ENCODE measurements around the gene C13orf42. TPM values are rescaled to one million over a fixed set of nuclear protein-coding genes. Genes with fewer than 3 reads are reported as not detected.

The C13orf42 gene
- total RNA-seq, 1 experiment from 2014 or later: 8.2 TPM

GRCh38 chr13:51057906-51058305 lies 53.2 kb downstream of the C13orf42 start:
- H3K27me3 Mint-ChIP-seq (ENCODE audit: low read depth): no peaks in the 10 kb centered on the region
- ATAC-seq (no peak), DNase-seq (ENCODE audit: low spot score) (no peak)
- peak overlapping the region; percentile 34; the same call in 1 of the 2 replicates for H3K27ac Mint-ChIP-seq
- H3K4me1 Mint-ChIP-seq: peaks cover 17% of the 10 kb centered on the region
- TF ChIP-seq CBFB (CRISPR knock-in tag; IDR thresholded peaks at IDR 0.05; ENCODE audit: low read depth) (no peak), ZNF671 (CRISPR knock-in tag; IDR thresholded peaks at IDR 0.05) (no peak), JAZF1 (CRISPR knock-in tag; IDR thresholded peaks at IDR 0.05) (no peak), HMGA2 (CRISPR knock-in tag; IDR thresholded peaks at IDR 0.05) (no peak), ATF1 (CRISPR knock-in tag; IDR thresholded peaks at IDR 0.05) (no peak), ARID4B (CRISPR knock-in tag; IDR thresholded peaks at IDR 0.05; ENCODE audit: borderline replicate concordance) (no peak), IRF1 (CRISPR knock-in tag; IDR thresholded peaks at IDR 0.05) (no peak), NFATC4 (CRISPR knock-in tag; IDR thresholded peaks at IDR 0.05) (no peak), E2F1 (CRISPR knock-in tag; IDR thresholded peaks at IDR 0.05) (no peak), TP53 (CRISPR knock-in tag; IDR thresholded peaks at IDR 0.05) (no peak), KAT7 (CRISPR knock-in tag; IDR thresholded peaks at IDR 0.05; ENCODE audit: borderline replicate concordance) (no peak), SOX15 (CRISPR knock-in tag; IDR thresholded peaks at IDR 0.05) (no peak), ZNF121 (CRISPR knock-in tag; IDR thresholded peaks at IDR 0.05) (no peak), FOXJ3 (CRISPR knock-in tag; IDR thresholded peaks at IDR 0.05; ENCODE audit: borderline replicate concordance) (no peak)
- ChIA-PET POLR2A (no interaction called here), CTCF (interaction anchor here (1.0 kb wide), 1 partner anchor 740 kb away, joined by 4 read pairs; no protein-coding TSS in a partner anchor)
- no peak overlapping the region for H3K4me3 Mint-ChIP-seq
- H3K36me3 Mint-ChIP-seq: no peaks in the 10 kb centered on the region
- H3K9me3 Mint-ChIP-seq: peaks cover 5% of the 10 kb centered on the region

- Mint-ChIP-seq H3K9me3 (peaks cover 5% of the 10 kb centered on the region), H3K4me1 (peaks cover 17% of the 10 kb centered on the region), H3K4me3 (no peak overlapping the region), H3K27ac (no peak overlapping the region), H3K27me3 (ENCODE audit: low read depth) (no peaks in the 10 kb centered on the region), H3K36me3 (no peaks in the 10 kb centered on the region)
- ATAC-seq (no peak), DNase-seq (ENCODE audit: low spot score) (no peak)
- TF ChIP-seq GTF2I (CRISPR knock-in tag; conservative IDR thresholded peaks at IDR 0.05): 0 out of 2 replicates have a peak, but pooled peaks have one; percentile 27
- TF ChIP-seq, protein P1, sequence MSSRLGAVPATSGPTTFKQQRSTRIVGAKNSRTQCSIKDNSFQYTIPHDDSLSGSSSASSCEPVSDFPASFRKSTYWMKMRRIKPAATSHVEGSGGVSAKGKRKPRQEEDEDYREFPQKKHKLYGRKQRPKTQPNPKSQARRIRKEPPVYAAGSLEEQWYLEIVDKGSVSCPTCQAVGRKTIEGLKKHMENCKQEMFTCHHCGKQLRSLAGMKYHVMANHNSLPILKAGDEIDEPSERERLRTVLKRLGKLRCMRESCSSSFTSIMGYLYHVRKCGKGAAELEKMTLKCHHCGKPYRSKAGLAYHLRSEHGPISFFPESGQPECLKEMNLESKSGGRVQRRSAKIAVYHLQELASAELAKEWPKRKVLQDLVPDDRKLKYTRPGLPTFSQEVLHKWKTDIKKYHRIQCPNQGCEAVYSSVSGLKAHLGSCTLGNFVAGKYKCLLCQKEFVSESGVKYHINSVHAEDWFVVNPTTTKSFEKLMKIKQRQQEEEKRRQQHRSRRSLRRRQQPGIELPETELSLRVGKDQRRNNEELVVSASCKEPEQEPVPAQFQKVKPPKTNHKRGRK (CRISPR knock-in tag; IDR thresholded peaks at IDR 0.05; ENCODE audit: borderline replicate concordance): no peak
- ChIA-PET CTCF (interaction anchor here (1.0 to 1.3 kb wide), 2 partner anchors 9 to 741 kb away, joined by 3 to 4 read pairs; no protein-coding TSS in a partner anchor), POLR2A (no interaction called here)
Observed at GRCh38 chr13:51057001-51057400, 54.1 kb downstream of the C13orf42 start.

- Mint-ChIP-seq H3K27me3 (ENCODE audit: low read depth) (no peaks in the 10 kb centered on the region), H3K36me3 (no peaks in the 10 kb centered on the region), H3K4me3 (no peak overlapping the region), H3K4me1 (no peaks in the 10 kb centered on the region), H3K9me3 (peaks cover 5% of the 10 kb centered on the region), H3K27ac (no peak overlapping the region)
- ChIA-PET CTCF (no interaction called here), POLR2A (no interaction called here)
- DNase-seq (ENCODE audit: low spot score): no peak
- ATAC-seq: no peak
- no peak for TF ChIP-seq ELF4 (CRISPR knock-in tag; IDR thresholded peaks at IDR 0.05; ENCODE audit: low read depth)
- TF ChIP-seq, protein P2, sequence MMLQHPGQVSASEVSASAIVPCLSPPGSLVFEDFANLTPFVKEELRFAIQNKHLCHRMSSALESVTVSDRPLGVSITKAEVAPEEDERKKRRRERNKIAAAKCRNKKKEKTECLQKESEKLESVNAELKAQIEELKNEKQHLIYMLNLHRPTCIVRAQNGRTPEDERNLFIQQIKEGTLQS (CRISPR knock-in tag; conservative IDR thresholded peaks at IDR 0.05): no peak
- TF ChIP-seq, protein P3, sequence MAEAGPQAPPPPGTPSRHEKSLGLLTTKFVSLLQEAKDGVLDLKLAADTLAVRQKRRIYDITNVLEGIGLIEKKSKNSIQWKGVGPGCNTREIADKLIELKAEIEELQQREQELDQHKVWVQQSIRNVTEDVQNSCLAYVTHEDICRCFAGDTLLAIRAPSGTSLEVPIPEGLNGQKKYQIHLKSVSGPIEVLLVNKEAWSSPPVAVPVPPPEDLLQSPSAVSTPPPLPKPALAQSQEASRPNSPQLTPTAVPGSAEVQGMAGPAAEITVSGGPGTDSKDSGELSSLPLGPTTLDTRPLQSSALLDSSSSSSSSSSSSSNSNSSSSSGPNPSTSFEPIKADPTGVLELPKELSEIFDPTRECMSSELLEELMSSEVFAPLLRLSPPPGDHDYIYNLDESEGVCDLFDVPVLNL (CRISPR knock-in tag; IDR thresholded peaks at IDR 0.05; ENCODE audit: borderline replicate concordance, low read depth): no peak
- no peak for TF ChIP-seq FOXP1 (CRISPR knock-in tag; IDR thresholded peaks at IDR 0.05; ENCODE audit: borderline replicate concordance)
- no peak for TF ChIP-seq NR1H2 (CRISPR knock-in tag; IDR thresholded peaks at IDR 0.05)
- no peak for TF ChIP-seq SOX15 (CRISPR knock-in tag; IDR thresholded peaks at IDR 0.05)
- TF ChIP-seq MXD4 (CRISPR knock-in tag; IDR thresholded peaks at IDR 0.05; ENCODE audit: borderline replicate concordance): no peak
Observed at GRCh38 chr13:51052581-51052980, 58.5 kb downstream of the C13orf42 start.

Measured in WTC11 (cell line).